Occipital lobe (tissue), 3 donors: Measurements from ENCODE around the gene SLC7A8. TPM values are rescaled to one million over a fixed set of nuclear protein-coding genes. Genes with fewer than 3 reads are reported as not detected.

ENCODE experiments used
- DNase-seq: peaks from one replicate; lab custom pipeline; 2025; lab: John Stamatoyannopoulos, UW
- small RNA-seq: library from RNA; depleted of rRNA; stranded (forward); fragments of <200 nt; gene quantifications from one replicate; pipeline ENCODE3, GENCODE V24; 2014
- total RNA-seq: library from RNA; depleted of rRNA; stranded (reverse); fragments of >200 nt; gene quantifications from one replicate; pipeline ENCODE4 v1.2.3, GENCODE V29; 2014

Gene SLC7A8
- total RNA-seq, 1 donor from 2014 or later: 3.4 TPM

DNA sequence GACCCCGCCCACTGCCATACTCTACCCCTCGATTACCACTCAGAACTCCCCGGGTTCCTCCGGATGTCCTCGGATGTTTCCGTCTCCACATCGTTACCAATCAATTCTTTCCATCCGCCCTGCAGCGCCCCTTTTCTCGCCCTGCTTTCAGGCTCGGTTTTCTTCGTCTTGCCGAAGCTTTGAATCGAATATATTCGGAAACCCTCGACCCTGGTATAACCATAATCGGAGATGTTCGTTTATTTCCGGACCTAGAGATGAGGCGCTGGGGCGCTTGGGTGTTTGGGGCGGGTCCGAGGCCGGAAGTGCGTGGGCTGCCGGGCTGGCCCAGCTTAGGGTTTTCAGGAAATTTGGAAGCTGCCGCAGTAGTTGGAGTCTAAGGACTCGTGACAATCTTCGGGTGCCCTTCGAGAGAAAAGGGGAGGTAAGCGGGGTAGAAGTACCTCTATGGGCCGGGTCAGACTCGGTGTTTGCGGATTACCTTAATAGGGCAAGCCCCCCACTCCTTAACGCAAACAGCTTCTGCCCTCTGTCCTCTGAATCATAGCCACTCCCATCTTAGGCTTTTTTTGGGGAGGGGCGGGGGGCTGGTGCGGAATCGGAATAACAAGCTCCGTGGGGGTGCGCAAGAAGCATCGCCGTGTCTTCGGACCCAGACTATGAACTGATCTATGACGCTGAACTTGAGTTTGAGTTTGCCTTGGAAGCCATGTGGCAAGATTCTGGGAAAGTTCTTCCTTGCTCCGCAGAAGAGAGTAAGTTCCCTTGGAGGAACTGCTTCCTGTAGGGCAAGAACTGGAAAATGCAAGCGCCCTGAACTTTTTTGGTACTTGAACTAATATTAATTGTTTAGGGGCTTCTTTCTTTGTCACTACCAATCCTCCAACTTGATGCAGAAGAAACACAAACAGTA is 88.0 kb downstream of the SLC7A8 start, which contains the start of gene C14orf119:
C14orf119 (plus strand) TSS at position 310 of the 913 bp plus-strand sequence. CDS start 2,154 bp downstream, outside the sequence.
- DNase-seq: no peak

DNA sequence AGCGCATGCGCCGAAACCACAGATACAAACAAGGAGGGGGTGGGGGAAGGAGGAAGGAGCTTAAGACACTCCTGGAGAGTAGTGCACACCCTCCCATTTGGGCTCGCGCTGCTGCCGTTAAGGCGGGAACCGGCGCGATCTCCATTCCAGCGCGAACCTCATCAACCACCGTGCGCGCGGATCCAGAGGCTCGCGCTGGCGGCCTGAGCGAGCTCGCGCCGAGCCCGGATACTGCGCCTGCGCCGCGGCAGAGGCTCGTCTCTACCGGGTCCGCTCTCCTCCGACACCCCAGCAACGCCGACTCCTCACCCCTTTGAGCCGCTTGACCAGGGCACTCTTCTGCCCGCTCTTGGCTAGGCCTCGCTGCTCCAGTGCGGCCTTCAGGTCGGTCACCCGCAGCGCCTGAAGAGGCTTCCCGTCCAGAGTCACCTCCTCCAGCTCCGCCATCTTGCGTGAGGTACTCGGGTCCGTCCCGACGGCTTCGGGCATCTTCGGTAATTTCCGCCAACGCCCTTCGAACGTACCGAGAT is 88.7 kb downstream of the SLC7A8 start, which contains the start of gene ACIN1:
ACIN1 (minus strand) TSS at position 471 of the 530 bp plus-strand sequence; CDS start at position 447, 24 bp downstream.
- DNase-seq: no peak

DNA sequence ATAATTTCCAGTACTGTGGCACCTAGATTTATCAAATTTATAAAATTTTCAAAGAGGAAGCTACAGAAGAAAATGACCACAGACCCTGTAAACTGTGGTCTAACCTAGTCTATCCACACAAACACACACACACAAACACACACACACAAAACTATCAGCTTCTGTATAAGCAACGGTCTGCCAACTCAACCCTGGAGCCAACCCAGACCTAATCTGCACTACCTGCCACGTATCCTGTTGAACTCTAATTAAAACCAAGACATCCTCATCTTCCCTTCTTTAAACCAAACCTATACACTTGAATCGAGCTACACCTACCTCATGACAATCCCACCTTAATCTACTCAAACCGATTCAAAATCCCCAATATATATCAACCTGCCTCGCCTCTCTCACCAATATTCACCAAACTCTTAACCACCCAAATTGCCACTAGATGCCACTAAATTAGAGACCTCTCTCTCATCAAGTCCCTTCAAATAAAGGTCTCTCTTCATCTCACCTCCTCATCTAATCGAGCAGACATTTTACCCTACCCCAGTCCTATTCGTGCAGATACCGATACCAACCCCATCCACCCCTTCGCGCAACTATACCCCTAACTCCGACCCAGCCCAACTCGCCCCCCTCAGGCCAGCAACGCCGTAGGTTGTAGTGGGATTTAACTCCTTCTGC is 89.3 kb downstream of the SLC7A8 start:
- no peak for DNase-seq

DNA sequence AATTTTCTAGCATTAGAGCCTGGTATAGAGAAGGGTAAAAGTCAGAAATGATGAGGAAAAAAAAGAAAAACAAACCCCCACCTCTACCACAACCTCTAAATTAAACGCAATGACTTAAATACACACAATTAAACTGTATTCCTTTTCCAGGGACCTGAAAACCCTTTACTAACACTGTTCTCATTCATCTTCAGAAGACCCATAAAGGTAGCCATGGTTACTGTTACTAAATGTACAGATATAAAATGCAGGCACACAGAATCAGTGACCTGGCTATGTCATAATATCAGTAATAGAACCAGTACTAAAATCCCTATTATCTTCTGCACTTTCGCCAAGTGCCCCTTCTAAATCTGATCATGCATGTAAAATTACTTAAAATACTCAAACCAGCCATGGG is 89.9 kb downstream of the SLC7A8 start:
- DNase-seq: no peak

DNA sequence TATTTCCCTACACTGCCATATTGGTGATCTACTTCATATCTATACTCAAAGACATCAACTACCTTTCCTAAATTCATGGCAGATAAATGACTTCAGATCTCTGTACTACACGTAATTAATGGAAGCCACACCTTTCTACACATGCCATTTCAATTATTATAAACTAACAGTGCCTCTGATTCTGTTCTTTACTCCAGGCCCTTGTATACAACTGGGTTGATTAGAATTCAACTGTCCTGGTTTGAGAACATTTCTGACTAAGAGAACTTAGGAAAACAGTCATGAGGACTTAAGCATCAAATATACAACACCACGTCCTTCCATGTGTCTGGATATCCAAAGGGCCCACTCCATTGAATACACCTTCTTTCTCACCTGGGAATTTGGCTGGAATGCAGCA is 90.4 kb downstream of the SLC7A8 start:
- DNase-seq: no peak

DNA sequence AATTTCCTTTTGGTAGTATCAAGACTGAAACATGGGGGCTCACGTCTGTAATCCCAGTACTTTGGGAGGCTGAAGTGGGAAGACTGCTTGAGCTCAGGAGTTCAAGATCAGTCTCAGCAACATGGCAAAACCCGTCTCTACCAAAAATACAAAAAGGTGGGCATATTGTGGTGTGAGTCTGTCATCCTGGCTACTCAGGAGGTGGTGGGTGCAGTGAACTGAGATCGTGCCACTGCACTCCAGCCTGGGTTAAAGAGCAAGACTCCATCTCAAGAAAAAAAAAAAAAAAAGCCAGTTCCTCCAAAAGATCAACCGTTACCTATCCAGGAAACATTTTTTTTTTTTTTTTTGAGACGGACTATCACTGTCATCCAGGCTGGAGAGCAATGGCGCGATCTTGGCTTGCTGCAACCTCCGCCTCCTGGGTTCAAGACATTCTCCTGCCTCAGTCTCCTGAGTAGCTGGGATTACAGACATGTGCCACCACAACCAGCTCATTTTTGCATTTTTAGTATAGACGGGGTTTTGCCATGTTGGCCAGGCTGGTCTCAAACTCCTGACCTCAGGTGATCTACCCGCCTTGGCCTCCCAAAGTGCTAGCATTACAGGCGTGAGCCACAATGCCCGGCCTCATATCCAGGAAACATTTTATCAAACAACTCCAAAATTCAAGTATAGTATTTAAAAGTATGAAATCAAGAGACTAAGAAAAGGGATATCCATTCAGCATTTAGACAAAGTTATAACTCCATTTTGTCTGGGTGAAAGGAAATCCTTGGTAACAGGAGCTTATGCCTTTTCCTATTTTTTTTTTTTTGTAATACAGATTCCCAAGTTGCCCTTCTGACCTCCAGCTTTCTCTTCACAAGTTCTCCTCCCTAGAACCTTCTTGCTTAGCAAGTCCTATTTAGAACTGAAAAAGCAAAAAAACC is 91.9 kb downstream of the SLC7A8 start:
- no peak for DNase-seq

DNA sequence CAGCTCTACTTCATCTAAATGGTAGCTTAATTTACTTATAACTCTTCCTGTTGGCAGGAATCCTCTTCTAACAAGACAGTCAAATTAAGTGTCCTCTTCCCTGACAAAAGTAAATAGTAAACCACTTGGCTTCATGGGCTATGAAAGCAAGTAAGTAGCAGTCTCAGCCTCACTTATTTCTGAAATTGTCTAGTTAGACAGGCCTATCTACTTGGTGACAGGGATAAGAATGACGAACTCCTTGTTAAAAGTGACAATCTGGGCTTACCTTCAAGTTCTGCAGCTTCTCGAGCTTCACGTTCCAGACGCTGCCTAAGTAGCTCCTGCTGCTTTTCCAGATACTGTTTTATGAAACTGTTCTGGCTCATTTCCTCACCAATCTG is 93.2 kb downstream of the SLC7A8 start:
- DNase-seq: no peak

DNA sequence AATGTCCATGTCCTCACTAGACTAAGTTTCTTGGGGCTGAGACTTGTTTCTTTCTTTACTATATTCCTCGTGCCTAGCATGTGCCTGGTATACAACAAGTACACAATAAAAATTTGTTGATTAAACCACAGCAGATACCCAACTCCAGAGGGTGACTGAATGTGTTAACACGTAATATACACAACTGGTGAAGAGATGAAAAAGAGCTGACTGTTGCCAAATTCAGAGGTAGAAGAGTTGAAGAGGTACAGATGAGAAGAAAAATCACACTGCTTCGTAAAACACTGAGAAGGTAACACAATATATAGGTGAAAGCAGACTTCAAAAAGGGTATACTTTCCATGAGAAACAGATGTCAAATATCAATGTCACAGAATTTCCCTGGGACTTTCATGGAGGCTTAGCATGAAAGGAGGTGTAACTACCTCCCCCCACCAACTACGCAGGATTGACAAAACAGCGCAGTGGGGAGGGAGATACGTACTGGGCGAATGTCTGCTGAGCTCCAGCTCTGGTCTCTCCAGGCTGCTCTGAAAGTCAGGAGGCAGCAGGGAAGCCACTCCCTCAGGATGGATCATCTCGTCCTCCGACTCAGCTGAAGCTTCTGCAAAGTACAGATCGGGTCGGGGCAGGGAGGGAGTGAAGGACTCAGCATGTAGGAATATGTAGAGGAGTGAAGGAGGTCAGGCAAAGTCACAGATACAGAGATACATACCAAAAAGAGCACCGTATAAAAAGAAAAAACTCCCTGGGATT is 93.8 kb downstream of the SLC7A8 start:
- no peak for DNase-seq

DNA sequence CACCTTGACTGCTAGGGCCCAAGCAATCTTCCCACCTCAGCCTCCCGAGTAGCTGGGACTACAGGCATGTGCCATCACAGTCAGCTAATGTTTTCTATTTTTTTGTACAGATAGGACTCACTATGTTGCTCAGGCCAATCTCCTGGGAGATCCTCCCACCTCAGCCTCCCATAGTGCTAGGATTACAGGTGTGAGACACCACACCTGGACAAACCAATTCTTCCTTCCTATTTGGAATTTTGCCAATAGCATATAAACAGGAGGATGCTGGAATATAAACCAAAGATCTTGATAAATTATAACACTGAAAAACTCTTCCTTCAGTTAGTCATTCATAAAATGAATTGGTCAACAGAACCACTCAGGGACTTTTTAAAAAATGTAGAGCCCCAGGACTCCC is 96.9 kb downstream of the SLC7A8 start:
- no peak for DNase-seq

DNA sequence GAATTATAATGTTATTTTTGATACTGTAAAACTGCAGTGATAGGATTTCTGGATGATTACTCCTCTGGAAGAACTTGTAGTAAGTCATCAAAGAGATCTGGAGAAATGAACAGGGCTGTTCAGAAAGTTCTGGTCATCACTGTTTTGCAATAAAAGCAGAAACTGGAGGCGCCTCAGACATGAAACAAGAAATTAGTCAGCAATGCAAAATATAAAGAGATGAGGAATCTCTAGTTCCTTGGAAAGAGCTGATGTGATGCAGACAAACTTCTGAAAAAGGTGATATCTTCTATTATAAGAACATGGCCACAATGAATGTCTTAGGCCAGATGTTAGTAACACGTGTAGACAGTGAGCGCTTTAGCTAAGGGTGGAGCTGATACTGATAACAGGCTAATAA is 98.0 kb downstream of the SLC7A8 start:
- DNase-seq: no peak

DNA sequence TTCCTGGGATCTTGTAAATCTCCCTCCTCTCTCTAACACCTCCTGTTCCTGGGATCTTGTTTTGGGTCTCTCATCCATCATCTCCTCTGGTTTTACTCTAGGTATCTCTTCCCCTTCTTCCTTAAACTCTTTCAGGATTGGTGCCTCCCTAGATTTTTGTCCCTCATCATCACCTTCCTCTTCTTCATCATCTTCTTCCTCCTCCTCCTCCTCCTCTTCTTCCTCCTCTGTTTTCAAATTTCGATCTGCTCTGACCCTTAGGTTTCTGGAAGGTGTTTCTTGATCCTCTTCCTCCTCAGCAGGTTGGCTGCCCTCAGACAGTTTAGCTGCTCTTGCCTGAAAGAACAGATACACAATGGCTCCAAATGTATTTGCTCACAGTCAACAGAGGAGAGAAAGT is 103.0 kb downstream of the SLC7A8 start:
- no peak for DNase-seq

DNA sequence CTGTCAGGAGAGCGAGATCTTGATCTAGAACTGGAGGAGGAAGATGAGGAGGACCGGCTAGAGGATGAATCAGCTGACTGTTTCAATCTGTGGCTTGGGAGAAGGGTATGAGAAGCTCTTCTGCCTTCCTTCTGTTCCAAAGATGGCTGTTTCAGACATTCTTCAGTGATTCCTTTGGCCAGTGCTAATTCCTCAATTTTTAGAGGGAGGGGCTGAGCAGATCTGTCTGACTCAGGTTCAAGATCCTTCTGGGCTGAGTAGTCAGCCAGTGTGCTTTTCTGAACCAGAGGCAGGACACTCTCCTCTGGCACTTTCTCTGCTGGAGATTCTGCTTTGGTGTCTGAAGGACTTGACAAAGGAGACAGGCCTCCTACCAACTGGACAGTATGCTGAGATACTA is 103.7 kb downstream of the SLC7A8 start:
- DNase-seq: no peak

DNA sequence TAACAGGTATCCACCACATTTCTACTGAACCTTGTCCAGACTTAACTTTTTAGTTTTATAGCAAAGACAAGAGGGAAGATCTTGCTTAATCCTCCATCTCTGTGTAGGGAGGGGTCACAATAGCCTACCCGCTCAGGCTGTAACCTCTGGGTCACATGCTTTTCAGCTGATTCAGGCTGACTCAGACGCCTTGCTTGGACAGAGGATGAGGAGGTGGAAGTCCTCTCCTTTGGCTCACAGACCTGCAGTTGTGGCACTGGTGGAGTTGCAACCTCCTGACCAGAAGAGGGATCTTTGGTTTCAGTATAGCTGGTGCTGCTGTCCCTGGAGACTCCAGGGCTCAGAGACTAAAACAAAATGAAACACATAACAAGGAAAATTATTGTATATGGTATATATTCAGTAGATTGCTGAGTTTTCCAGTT is 104.8 kb downstream of the SLC7A8 start:
- no peak for DNase-seq

DNA sequence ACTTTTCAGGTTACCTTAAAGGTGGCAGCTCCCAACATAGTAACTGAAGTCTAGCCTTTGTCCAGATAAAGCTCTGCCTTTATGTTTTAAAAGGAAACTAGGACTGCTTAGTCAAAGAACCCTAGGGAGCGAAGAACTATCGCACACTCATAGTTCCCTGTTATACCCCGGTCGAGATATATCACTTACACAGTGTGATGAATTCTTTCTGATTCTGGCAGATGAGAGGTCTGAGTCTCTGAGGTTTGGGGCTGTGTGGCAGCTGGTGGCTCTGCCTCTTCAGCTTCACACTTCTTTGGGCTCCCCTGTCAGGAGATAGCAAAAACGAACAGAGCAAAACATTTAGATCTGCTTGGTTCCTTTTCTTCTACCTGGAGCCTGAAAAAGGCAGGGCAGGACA is 105.5 kb downstream of the SLC7A8 start:
- no peak for DNase-seq

DNA sequence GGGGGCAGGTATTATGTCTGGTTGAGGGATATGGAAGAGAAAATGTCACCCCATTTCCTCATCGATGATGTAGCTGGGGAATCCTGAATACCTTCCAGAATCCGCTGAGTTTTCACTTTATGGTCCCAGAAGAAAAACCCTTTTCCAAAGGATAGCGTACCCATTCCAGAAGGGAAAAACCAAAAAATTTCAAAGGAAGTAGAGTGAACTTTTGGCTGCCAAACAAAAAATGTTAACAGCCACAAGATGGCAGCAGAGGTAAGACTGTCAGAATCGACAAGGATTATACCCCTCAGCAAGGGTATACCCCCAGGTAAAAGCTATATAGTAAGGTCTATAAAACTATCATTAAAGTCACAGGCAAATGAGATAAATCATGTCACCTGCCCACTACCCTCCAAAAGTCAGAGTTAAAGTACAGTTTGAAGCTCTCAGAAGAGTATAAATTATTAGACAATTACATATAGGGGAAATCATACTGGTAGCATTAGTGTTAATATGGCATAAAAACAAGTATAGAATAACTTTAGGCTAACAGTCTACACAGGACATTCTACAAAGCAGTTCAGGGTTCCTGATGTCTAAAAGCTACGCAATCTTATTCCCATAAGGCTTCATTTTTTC is 106.6 kb downstream of the SLC7A8 start:
- DNase-seq: no peak

Small RNAs within 50 kb of the gene (small RNA-seq; reads per million reads assigned to genes)
- gene AL049829.1 (not detected), gene RNU6-1138P (not detected)

Other genes starting within 250 kb of the SLC7A8 start
- 20.9 TPM for gene HAUS4, start 226.6 kb downstream of the SLC7A8 start, total RNA-seq
- gene AJUBA, start 201.1 kb downstream of the SLC7A8 start, total RNA-seq: 8.1 TPM
- gene C14orf93, start 173.5 kb downstream of the SLC7A8 start, total RNA-seq: 5.5 TPM
- gene PSMB5, start 148.8 kb downstream of the SLC7A8 start, total RNA-seq: 149 TPM
- not detected for gene PSMB11, start 141.4 kb downstream of the SLC7A8 start, total RNA-seq
- 10.3 TPM for gene CDH24, start 126.1 kb downstream of the SLC7A8 start, total RNA-seq
- gene ACIN1, start 88.5 kb downstream of the SLC7A8 start, total RNA-seq: 67.8 TPM
- gene C14orf119, start 88.2 kb downstream of the SLC7A8 start, total RNA-seq: 17.9 TPM
- not detected for gene CIROP, start 78.7 kb downstream of the SLC7A8 start, total RNA-seq
- 0.31 TPM for gene CEBPE, start 64.4 kb downstream of the SLC7A8 start, total RNA-seq
- gene RNF212B, start 54.3 kb upstream of the SLC7A8 start, total RNA-seq: not detected
- 2.5 TPM for gene HOMEZ, start 102.5 kb upstream of the SLC7A8 start, total RNA-seq
- 5.8 TPM for gene PPP1R3E, start 119.2 kb upstream of the SLC7A8 start, total RNA-seq
- gene BCL2L2, start 123.2 kb upstream of the SLC7A8 start, total RNA-seq: 17.8 TPM
- 59.6 TPM for gene PABPN1, start 137.8 kb upstream of the SLC7A8 start, total RNA-seq
- 158 TPM for gene SLC22A17, start 169.2 kb upstream of the SLC7A8 start, total RNA-seq
- gene EFS, start 181.5 kb upstream of the SLC7A8 start, total RNA-seq: 17.5 TPM
- not detected for gene IL25, start 189.1 kb upstream of the SLC7A8 start, total RNA-seq
- gene CMTM5, start 193.4 kb upstream of the SLC7A8 start, total RNA-seq: 0.62 TPM
- gene MYH6, start 224.6 kb upstream of the SLC7A8 start, total RNA-seq: not detected